ENCODE measurements around the gene GSTA2.
"Not testable (repeated sequence)": the region's sequence is repeated elsewhere in the genome, so short reads cannot be mapped to it uniquely, and the experiment has no call there.

The GSTA2 gene

GRCh38 chr6:52724406-52725121 is 38.7 kb downstream of the GSTA2 start:
- peak; percentile 19 to 53 for DNase-seq

- no peak for DNase-seq
These were observed 39.3 kb downstream of the GSTA2 start for GRCh38 chr6:52724042-52724405.

DNA sequence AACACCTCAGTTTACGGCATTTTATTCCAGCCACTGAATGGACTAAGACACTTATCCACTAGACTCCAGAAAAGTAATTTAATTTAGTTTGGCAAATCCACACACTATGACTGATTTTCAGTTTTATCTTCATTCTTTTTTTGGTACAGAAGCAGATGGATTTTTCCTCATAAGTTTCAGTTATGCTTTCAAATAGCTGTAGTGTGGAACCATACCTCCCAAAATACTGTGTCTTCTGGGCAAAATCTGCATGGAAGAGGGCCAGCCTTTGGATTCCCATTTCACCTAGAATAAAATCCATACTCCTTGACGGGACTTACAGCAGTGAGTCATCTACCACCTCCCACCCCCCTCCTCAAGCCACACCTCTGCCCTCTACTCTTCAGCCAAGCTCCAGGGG is 43.0 kb downstream of the GSTA2 start:
- no peak for DNase-seq

DNA sequence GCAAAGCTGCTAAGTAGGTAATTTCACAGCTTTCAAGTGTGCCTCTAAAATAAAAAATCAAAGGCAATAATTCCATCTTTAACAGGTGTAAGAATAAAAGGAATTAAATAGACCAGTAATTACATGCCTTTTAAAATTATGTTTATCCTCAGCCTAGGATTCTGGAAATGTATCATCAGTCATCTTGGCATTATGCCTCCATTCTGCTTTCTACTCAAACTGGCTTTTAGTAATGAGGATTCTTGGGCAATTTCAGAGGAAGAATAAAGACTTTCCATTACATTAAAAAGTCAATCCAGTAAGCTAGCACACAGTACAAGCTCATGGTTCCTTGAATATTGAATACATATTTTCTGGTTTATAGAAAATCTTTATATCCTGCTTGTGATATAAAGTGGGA is 44.7 kb downstream of the GSTA2 start:
- no peak for DNase-seq

DNA sequence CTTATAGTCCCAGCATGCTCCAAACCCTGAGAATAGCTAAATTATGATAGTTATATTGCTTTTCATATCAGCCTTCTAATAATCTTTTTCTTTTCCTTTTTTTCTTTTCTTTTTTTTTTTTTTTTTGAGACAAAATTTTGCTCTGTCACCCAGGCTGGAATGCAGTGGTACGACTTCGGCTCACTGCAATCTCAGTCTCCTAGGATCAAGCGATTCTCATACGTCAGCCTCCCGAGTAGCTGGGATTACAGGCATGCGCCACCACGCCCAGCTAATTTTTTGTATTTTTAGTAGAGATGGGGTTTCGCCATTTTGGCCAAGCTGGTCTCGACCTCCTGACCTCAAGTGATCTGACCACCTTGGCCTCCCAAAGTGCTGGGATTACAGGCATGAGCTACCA is 48.5 kb downstream of the GSTA2 start:
- DNase-seq = not testable (repeated sequence)

- DNase-seq = no peak
These were observed 51.1 kb downstream of the GSTA2 start for GRCh38 chr6:52712136-52712535.

DNA sequence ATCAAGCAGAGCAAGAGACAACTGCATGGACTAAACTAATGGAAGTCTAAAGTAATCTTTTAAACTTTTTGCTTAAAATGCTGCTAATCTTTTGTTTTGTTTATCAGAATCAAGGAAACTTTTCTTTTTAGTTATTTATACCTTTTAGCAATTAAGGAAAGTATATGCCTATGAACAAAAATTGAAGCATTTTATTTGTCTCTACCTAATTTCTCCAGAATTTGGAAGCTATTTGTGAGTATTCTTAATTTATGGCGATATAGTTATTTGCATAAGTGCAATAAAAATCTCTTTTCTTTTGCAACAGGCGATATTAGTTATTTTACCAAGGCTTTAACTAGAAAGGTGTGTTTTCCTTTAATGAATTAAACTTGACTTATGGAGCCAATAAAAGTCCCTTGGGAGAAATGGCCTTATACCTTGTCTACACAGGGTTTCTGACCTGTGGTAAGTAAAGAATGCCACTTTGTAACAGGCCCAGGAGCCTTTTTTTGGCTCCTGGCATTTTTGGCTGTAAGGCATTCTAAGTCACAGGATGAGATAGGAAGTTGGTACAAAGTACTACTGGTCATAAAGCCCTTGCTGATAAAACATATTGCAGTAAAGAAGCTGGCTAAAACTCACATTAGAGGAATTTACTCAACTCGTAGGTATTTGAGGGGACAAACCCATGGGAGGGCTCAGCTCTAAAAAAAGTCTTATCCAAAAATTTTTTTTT is 55.2 kb downstream of the GSTA2 start:
- DNase-seq = no peak

DNA sequence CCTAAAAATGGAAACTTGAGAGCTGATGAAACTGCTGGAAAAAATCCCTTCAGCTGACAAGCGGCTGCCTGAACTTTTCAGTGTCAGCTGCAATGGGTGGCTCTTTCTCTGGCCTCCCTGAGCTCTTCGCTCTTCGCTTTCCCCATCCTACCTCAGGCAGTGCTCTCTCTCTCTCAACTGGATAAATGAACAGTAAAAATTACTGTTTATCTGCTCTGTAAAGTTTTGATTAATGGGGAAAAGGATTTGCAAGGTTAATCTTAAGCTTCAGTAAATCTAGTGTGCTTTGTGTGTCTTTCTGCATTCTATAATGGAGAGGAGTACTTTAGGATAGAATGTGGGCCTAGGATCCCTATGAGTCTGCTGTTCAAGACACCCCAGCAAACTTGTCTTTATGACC is 57.3 kb downstream of the GSTA2 start:
- DNase-seq = no peak

GRCh38 chr6:52704781-52705502 is 58.3 kb downstream of the GSTA2 start:
- not testable (repeated sequence) for DNase-seq

DNA sequence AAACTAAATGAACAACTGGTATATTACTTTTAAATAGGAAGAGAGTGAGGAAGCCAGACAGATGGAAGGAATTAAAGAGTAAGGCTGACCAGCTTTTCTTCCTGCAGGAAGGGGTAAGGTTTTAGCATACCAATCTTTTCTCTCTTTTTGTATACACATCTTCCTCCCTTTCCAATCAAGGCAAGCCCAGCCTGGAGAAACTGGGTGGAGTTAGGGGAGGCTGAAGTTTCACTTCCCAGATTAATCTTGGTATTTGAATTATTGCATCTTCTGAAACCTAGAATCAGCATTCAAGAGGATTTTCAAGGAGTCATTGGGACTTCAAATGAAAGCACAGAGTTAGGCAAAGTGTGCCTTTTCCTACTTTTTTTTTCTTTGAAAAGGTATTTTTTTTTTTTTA is 59.2 kb downstream of the GSTA2 start:
- DNase-seq = no peak
